GM23338 (cell line): ENCODE results near the gene GPT2. TPM values are rescaled to one million over a fixed set of nuclear protein-coding genes. Genes with fewer than 3 reads are reported as not detected.

Experiments
- ATAC-seq: fragments of 200-7000 bp; cut with Tn5 transposase; 3 replicates; pipeline ENCODE4 v1.9.1; 2020
- DNase-seq: peaks from one replicate; pipeline ENCODE4 v3.0.0-alpha.2; 2015; ENCODE audit warnings: low spot score
- H2AFZ ChIP-seq: fragments of 200-600 bp; sonication (generic); 2 replicates; pipeline ENCODE4 v1.8.0; 2016; ENCODE audit warnings: antibody characterized with exemption, mild to moderate bottlenecking, moderate library complexity
- H3F3A ChIP-seq: fragments of 200-600 bp; sonication (generic); replicated peaks from 2 replicates; pipeline ENCODE4 v1.8.0; 2017; ENCODE audit warnings: antibody characterized with exemption, mixed run types, low read depth
- H3K27ac ChIP-seq: fragments of 200-600 bp; sonication (generic); 2 replicates; pipeline ENCODE4 v1.6.1; 2016; ENCODE audit warnings: low read depth
- H3K27me3 ChIP-seq: fragments of 200-600 bp; sonication (generic); 2 replicates; pipeline ENCODE4 v1.8.0; 2016; ENCODE audit warnings: mild to moderate bottlenecking, mixed run types, moderate library complexity; ENCODE audit not compliant: insufficient read depth
- H3K36me3 ChIP-seq: fragments of 200-600 bp; sonication (generic); 2 replicates; pipeline ENCODE4 v1.8.0; 2016; ENCODE audit warnings: mild to moderate bottlenecking; ENCODE audit not compliant: insufficient read depth
- H3K4me1 ChIP-seq: fragments of 200-600 bp; sonication (generic); 2 replicates; pipeline ENCODE4 v1.8.0; 2016; ENCODE audit warnings: mild to moderate bottlenecking, moderate library complexity; ENCODE audit not compliant: insufficient read depth
- H3K4me2 ChIP-seq: fragments of 200-600 bp; sonication (generic); 2 replicates; pipeline ENCODE4 v1.7.1; 2017; ENCODE audit warnings: mixed run types
- H3K4me3 ChIP-seq: fragments of 200-600 bp; sonication (generic); 2 replicates; pipeline ENCODE4 v1.6.1; 2016; ENCODE audit warnings: mixed run types
- H3K79me2 ChIP-seq: fragments of 200-600 bp; sonication (generic); replicated peaks from 2 replicates; pipeline ENCODE4 v1.8.0; 2017; ENCODE audit warnings: mild to moderate bottlenecking; ENCODE audit not compliant: insufficient read depth
- H3K9me2 ChIP-seq: fragments of 200-600 bp; sonication (generic); 2 replicates; pipeline ENCODE4 v1.8.0; 2017; ENCODE audit not compliant: insufficient read depth
- H4K20me1 ChIP-seq: fragments of 200-600 bp; sonication (generic); replicated peaks from 2 replicates; pipeline ENCODE4 v1.8.0; 2017; ENCODE audit warnings: mild to moderate bottlenecking; ENCODE audit not compliant: insufficient read depth
- H3K27ac Mint-ChIP-seq: 2 replicates; pipeline ENCODE4 v1.8.0; 2020; ENCODE audit warnings: inconsistent platforms, mild to moderate bottlenecking, moderate library complexity, mixed read lengths
- H3K27me3 Mint-ChIP-seq: 3 replicates; pipeline ENCODE4 v1.8.0; 2022; ENCODE audit warnings: low read depth, mild to moderate bottlenecking, moderate library complexity, mixed read lengths, inconsistent platforms; ENCODE audit not compliant: insufficient read depth, poor library complexity
- H3K36me3 Mint-ChIP-seq: 3 replicates; pipeline ENCODE4 v1.8.0; 2021; ENCODE audit warnings: low read depth, mild to moderate bottlenecking, inconsistent platforms, moderate library complexity, mixed read lengths
- H3K4me1 Mint-ChIP-seq: 3 replicates; pipeline ENCODE4 v1.8.0; 2020; ENCODE audit warnings: mild to moderate bottlenecking, inconsistent platforms, mixed read lengths
- H3K4me3 Mint-ChIP-seq: 3 replicates; pipeline ENCODE4 v1.8.0; 2021; ENCODE audit warnings: moderate library complexity, mild to moderate bottlenecking, inconsistent platforms, mixed read lengths
- H3K9me3 Mint-ChIP-seq: 3 replicates; pipeline ENCODE4 v1.8.0; 2020; ENCODE audit warnings: moderate library complexity, mild to moderate bottlenecking, inconsistent platforms, mixed read lengths
- CREB1 ChIP-seq: fragments of 250-450 bp; sonication (Bioruptor Pico); IDR thresholded peaks from 2 replicates; pipeline ENCODE4 v1.5.0; 2020; ENCODE audit warnings: low read depth, mild to moderate bottlenecking, moderate library complexity
- EZH2 ChIP-seq: fragments of 200-600 bp; sonication (generic); IDR thresholded peaks from one replicate; pipeline ENCODE4 v1.8.0; 2017; ENCODE audit warnings: antibody characterized with exemption, mild to moderate bottlenecking, low read depth; ENCODE audit not compliant: unreplicated experiment
- EZH2phosphoT487 ChIP-seq: fragments of 200-600 bp; sonication (generic); IDR thresholded peaks from one replicate; pipeline ENCODE4 v1.8.1; 2018; ENCODE audit warnings: antibody characterized with exemption; ENCODE audit not compliant: unreplicated experiment
- JUNB ChIP-seq: IDR thresholded peaks from one replicate; pipeline ENCODE4 v1.6.1; 2016; ENCODE audit warnings: antibody characterized with exemption; ENCODE audit not compliant: unreplicated experiment
- NANOG ChIP-seq: IDR thresholded peaks from 2 replicates; pipeline ENCODE4 v1.6.1; 2016; ENCODE audit warnings: antibody characterized with exemption, borderline replicate concordance
- POLR2AphosphoS5 ChIP-seq: IDR thresholded peaks from 2 replicates; pipeline ENCODE4 v1.6.1; 2016; ENCODE audit warnings: antibody characterized with exemption, low read depth
- STAT1 ChIP-seq: IDR thresholded peaks from one replicate; pipeline ENCODE4 v1.6.1; 2016; ENCODE audit warnings: antibody characterized with exemption; ENCODE audit not compliant: unreplicated experiment
- ZNF114 ChIP-seq: fragments of 250-450 bp; sonication (Bioruptor Pico); IDR thresholded peaks from 2 replicates; pipeline ENCODE4 v1.5.0; 2020; ENCODE audit warnings: mild to moderate bottlenecking, moderate library complexity
- ZNF331 ChIP-seq: fragments of 250-450 bp; sonication (Bioruptor Pico); IDR thresholded peaks from 2 replicates; pipeline ENCODE4 v1.5.0; 2020; ENCODE audit warnings: low read depth, mild to moderate bottlenecking, moderate library complexity
- polyA plus RNA-seq: library from polyadenylated mRNA; unstranded; fragments of >200 nt; fragmentation: Nextera tagmentation; extraction: Ambion mirVana; gene quantifications from 2 replicates; pipeline ENCODE4 v1.2.1, GENCODE V29; 2016
- total RNA-seq: library from RNA; depleted of rRNA; stranded (reverse); fragments of >200 nt; shearing (Covaris generic); gene quantifications from 2 replicates; pipeline ENCODE4 v1.2.3, GENCODE V29; 2014
- TF ChIP-seq, protein P1 (sequence below): fragments of 250-450 bp; sonication (Bioruptor Pico); IDR thresholded peaks from 2 replicates; pipeline ENCODE4 v1.5.0; 2020; ENCODE audit warnings: mild to moderate bottlenecking, moderate library complexity
- TF ChIP-seq, protein P2 (sequence below): IDR thresholded peaks from one replicate; pipeline ENCODE4 v1.6.1; 2018; ENCODE audit warnings: antibody characterized with exemption; ENCODE audit not compliant: unreplicated experiment
- TF ChIP-seq, protein P3 (sequence below), 2 experiments: fragments of 200-600 bp in 1 of 2; sonication (generic) in 1 of 2; conservative IDR thresholded peaks; 2 replicates each; pipeline versions ENCODE4 v1.5.1 to v1.6.1; 2016 to 2017; ENCODE audit warnings: antibody characterized with exemption in 2 of 2, low read depth in 2 of 2, mild to moderate bottlenecking in 2 of 2, moderate library complexity in 1 of 2
- TF ChIP-seq, protein P4 (sequence below): IDR thresholded peaks from 2 replicates; pipeline ENCODE4 v1.6.1; 2016; ENCODE audit warnings: antibody characterized with exemption

The GPT2 gene
- total and polyA plus RNA-seq, 2 experiments from 2014 or later, result 48.5 to 81.0 TPM

DNA sequence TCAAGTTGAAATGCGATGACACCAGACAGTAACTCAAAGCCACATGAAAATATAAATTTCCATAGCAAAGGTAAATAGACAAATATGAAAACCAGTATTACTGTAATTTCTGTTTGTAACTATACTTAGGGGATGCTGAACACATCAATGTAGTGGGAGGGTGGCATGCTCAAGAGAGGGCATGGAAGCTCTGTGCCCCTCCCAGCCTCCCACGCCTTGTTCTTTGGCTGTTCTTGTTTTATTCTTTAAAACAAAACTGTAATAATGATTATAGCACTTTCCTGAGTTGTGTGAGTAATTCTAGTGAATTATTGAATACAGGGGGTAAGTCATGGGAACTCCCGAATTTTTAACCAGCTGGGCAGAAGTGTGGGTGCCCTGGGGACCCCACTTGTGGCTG lies 11.0 kb upstream of the GPT2 start:
- Histone ChIP-seq H3K9me2 (peaks cover 7% of the 10 kb centered on the region; the same call in 1 of the 2 replicates), H3K4me3 (no peak overlapping the region), H2AFZ (no peak overlapping the region), H3K36me3 (no peaks in the 10 kb centered on the region), H3K79me2 (no peaks in the 10 kb centered on the region), H3K27me3 (no peaks in the 10 kb centered on the region), H3F3A (no peaks in the 10 kb centered on the region), H3K4me1 (peaks cover 18% of the 10 kb centered on the region; the same call in 1 of the 2 replicates), H4K20me1 (no peaks in the 10 kb centered on the region), H3K27ac (no peak overlapping the region), H3K4me2 (no peak overlapping the region)
- DNase-seq, result no peak
- no peak overlapping the region for H3K4me3 Mint-ChIP-seq
- H3K27ac Mint-ChIP-seq, result no peak overlapping the region
- H3K4me1 Mint-ChIP-seq, result peaks cover 14% of the 10 kb centered on the region
- peaks cover 2% of the 10 kb centered on the region for H3K27me3 Mint-ChIP-seq
- H3K9me3 Mint-ChIP-seq, result 0 out of 3 replicates have a peak, but pooled peaks cover 2% of the 10 kb centered on the region
- no peaks in the 10 kb centered on the region; the same call in 2 of the 3 replicates for H3K36me3 Mint-ChIP-seq
- TF ChIP-seq POLR2AphosphoS5, result no peak
- TF ChIP-seq, protein P1, sequence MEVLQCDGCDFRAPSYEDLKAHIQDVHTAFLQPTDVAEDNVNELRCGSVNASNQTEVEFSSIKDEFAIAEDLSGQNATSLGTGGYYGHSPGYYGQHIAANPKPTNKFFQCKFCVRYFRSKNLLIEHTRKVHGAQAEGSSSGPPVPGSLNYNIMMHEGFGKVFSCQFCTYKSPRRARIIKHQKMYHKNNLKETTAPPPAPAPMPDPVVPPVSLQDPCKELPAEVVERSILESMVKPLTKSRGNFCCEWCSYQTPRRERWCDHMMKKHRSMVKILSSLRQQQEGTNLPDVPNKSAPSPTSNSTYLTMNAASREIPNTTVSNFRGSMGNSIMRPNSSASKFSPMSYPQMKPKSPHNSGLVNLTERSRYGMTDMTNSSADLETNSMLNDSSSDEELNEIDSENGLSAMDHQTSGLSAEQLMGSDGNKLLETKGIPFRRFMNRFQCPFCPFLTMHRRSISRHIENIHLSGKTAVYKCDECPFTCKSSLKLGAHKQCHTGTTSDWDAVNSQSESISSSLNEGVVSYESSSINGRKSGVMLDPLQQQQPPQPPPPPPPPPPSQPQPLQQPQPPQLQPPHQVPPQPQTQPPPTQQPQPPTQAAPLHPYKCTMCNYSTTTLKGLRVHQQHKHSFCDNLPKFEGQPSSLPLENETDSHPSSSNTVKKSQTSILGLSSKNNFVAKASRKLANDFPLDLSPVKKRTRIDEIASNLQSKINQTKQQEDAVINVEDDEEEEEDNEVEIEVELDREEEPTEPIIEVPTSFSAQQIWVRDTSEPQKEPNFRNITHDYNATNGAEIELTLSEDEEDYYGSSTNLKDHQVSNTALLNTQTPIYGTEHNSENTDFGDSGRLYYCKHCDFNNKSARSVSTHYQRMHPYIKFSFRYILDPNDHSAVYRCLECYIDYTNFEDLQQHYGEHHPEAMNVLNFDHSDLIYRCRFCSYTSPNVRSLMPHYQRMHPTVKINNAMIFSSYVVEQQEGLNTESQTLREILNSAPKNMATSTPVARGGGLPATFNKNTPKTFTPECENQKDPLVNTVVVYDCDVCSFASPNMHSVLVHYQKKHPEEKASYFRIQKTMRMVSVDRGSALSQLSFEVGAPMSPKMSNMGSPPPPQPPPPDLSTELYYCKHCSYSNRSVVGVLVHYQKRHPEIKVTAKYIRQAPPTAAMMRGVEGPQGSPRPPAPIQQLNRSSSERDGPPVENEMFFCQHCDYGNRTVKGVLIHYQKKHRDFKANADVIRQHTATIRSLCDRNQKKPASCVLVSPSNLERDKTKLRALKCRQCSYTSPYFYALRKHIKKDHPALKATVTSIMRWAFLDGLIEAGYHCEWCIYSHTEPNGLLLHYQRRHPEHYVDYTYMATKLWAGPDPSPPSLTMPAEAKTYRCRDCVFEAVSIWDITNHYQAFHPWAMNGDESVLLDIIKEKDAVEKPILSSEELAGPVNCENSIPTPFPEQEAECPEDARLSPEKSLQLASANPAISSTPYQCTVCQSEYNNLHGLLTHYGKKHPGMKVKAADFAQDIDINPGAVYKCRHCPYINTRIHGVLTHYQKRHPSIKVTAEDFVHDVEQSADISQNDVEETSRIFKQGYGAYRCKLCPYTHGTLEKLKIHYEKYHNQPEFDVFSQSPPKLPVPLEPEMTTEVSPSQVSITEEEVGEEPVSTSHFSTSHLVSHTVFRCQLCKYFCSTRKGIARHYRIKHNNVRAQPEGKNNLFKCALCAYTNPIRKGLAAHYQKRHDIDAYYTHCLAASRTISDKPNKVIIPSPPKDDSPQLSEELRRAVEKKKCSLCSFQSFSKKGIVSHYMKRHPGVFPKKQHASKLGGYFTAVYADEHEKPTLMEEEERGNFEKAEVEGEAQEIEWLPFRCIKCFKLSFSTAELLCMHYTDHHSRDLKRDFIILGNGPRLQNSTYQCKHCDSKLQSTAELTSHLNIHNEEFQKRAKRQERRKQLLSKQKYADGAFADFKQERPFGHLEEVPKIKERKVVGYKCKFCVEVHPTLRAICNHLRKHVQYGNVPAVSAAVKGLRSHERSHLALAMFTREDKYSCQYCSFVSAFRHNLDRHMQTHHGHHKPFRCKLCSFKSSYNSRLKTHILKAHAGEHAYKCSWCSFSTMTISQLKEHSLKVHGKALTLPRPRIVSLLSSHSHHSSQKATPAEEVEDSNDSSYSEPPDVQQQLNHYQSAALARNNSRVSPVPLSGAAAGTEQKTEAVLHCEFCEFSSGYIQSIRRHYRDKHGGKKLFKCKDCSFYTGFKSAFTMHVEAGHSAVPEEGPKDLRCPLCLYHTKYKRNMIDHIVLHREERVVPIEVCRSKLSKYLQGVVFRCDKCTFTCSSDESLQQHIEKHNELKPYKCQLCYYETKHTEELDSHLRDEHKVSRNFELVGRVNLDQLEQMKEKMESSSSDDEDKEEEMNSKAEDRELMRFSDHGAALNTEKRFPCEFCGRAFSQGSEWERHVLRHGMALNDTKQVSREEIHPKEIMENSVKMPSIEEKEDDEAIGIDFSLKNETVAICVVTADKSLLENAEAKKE (CRISPR knock-in tag), result no peak
- TF ChIP-seq CREB1 (CRISPR knock-in tag), result no peak
- TF ChIP-seq JUNB, result no peak
- TF ChIP-seq, protein P2, sequence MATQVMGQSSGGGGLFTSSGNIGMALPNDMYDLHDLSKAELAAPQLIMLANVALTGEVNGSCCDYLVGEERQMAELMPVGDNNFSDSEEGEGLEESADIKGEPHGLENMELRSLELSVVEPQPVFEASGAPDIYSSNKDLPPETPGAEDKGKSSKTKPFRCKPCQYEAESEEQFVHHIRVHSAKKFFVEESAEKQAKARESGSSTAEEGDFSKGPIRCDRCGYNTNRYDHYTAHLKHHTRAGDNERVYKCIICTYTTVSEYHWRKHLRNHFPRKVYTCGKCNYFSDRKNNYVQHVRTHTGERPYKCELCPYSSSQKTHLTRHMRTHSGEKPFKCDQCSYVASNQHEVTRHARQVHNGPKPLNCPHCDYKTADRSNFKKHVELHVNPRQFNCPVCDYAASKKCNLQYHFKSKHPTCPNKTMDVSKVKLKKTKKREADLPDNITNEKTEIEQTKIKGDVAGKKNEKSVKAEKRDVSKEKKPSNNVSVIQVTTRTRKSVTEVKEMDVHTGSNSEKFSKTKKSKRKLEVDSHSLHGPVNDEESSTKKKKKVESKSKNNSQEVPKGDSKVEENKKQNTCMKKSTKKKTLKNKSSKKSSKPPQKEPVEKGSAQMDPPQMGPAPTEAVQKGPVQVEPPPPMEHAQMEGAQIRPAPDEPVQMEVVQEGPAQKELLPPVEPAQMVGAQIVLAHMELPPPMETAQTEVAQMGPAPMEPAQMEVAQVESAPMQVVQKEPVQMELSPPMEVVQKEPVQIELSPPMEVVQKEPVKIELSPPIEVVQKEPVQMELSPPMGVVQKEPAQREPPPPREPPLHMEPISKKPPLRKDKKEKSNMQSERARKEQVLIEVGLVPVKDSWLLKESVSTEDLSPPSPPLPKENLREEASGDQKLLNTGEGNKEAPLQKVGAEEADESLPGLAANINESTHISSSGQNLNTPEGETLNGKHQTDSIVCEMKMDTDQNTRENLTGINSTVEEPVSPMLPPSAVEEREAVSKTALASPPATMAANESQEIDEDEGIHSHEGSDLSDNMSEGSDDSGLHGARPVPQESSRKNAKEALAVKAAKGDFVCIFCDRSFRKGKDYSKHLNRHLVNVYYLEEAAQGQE, result no peak
- TF ChIP-seq EZH2, result no peak
- TF ChIP-seq, protein P3, sequence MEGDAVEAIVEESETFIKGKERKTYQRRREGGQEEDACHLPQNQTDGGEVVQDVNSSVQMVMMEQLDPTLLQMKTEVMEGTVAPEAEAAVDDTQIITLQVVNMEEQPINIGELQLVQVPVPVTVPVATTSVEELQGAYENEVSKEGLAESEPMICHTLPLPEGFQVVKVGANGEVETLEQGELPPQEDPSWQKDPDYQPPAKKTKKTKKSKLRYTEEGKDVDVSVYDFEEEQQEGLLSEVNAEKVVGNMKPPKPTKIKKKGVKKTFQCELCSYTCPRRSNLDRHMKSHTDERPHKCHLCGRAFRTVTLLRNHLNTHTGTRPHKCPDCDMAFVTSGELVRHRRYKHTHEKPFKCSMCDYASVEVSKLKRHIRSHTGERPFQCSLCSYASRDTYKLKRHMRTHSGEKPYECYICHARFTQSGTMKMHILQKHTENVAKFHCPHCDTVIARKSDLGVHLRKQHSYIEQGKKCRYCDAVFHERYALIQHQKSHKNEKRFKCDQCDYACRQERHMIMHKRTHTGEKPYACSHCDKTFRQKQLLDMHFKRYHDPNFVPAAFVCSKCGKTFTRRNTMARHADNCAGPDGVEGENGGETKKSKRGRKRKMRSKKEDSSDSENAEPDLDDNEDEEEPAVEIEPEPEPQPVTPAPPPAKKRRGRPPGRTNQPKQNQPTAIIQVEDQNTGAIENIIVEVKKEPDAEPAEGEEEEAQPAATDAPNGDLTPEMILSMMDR (conservative IDR thresholded peaks at IDR 0.05; ENCODE audit: low read depth in 2 of 2), result no peak
- TF ChIP-seq EZH2phosphoT487, result no peak
- no peak for TF ChIP-seq STAT1
- no peak for TF ChIP-seq NANOG
- TF ChIP-seq, protein P4, sequence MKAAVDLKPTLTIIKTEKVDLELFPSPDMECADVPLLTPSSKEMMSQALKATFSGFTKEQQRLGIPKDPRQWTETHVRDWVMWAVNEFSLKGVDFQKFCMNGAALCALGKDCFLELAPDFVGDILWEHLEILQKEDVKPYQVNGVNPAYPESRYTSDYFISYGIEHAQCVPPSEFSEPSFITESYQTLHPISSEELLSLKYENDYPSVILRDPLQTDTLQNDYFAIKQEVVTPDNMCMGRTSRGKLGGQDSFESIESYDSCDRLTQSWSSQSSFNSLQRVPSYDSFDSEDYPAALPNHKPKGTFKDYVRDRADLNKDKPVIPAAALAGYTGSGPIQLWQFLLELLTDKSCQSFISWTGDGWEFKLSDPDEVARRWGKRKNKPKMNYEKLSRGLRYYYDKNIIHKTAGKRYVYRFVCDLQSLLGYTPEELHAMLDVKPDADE, result no peak
- TF ChIP-seq ZNF331, result no peak
- no peak for TF ChIP-seq ZNF114
- no peak for ATAC-seq
